CD14-positive monocyte (primary cell): ENCODE measurements around the gene CMTM4. TPM values are rescaled to one million over a fixed set of nuclear protein-coding genes. Genes with fewer than 3 reads are reported as not detected.

Source experiments
- DNase-seq, 3 donors: peaks; one replicate each; pipeline ENCODE4 v3.0.0-alpha.2; 2011 to 2022
- H2AFZ ChIP-seq: 2 replicates; pipeline ENCODE4 v1.6.0; 2012; ENCODE audit warnings: mild to moderate bottlenecking, low read depth, low read length, inconsistent platforms; ENCODE audit not compliant: insufficient read depth, poor library complexity, severe bottlenecking
- H3K27ac ChIP-seq, 2 donors: 1 replicate in 1 of 2; 2 replicates in 1 of 2; pipeline ENCODE4 v1.5.1; 2012 to 2013; ENCODE audit warnings: low read length in 2 of 2, control low read depth in 1 of 2, inconsistent platforms in 1 of 2, low read depth in 1 of 2, mild to moderate bottlenecking in 1 of 2
- H3K27me3 ChIP-seq, 2 donors: one replicate each; pipeline versions ENCODE4 v1.6.0 to v1.6.1; 2011 to 2013; ENCODE audit warnings: low read length in 2 of 2; ENCODE audit not compliant: control insufficient read depth in 2 of 2, insufficient read depth in 2 of 2
- H3K36me3 ChIP-seq, 2 donors: replicated peaks in 1 of 2; 1 replicate in 1 of 2; 2 replicates in 1 of 2; pipeline versions ENCODE4 v1.5.1 to v1.6.1; 2012 to 2013; ENCODE audit warnings: low read length in 2 of 2, control low read depth in 1 of 2, inconsistent platforms in 1 of 2, mild to moderate bottlenecking in 1 of 2; ENCODE audit not compliant: insufficient read depth in 2 of 2, control insufficient read depth in 1 of 2
- H3K4me1 ChIP-seq, 2 donors: 1 replicate in 1 of 2; 2 replicates in 1 of 2; pipeline versions ENCODE4 v1.5.1 to v1.6.1; 2012 to 2013; ENCODE audit warnings: low read length in 2 of 2, control low read depth in 1 of 2, inconsistent platforms in 1 of 2, mild to moderate bottlenecking in 1 of 2, moderate library complexity in 1 of 2; ENCODE audit not compliant: insufficient read depth in 2 of 2, control insufficient read depth in 1 of 2
- H3K4me2 ChIP-seq: replicated peaks from 2 replicates; pipeline ENCODE3; 2012; ENCODE audit warnings: low read length, moderate library complexity, mild to moderate bottlenecking; ENCODE audit not compliant: poor library complexity, severe bottlenecking; ENCODE audit errors: extremely low read depth
- H3K4me3 ChIP-seq, 3 experiments: fragments of 200-600 bp in 1 of 3; sonication (generic) in 1 of 3; replicated peaks in 1 of 3; 1 replicate in 2 of 3; 2 replicates in 1 of 3; pipeline ENCODE4 v1.5.1; 2011 to 2013; ENCODE audit warnings: low read length in 3 of 3, mild to moderate bottlenecking in 3 of 3, control low read depth in 2 of 3, low read depth in 2 of 3, inconsistent platforms in 1 of 3, moderate library complexity in 1 of 3
- H3K79me2 ChIP-seq: 2 replicates; pipeline ENCODE4 v1.6.0; 2012; ENCODE audit warnings: mild to moderate bottlenecking, control low read depth, inconsistent platforms, low read length, moderate library complexity; ENCODE audit not compliant: insufficient read depth
- H3K9ac ChIP-seq: 2 replicates; pipeline ENCODE4 v1.6.0; 2017; ENCODE audit warnings: low read length, mild to moderate bottlenecking; ENCODE audit not compliant: insufficient read depth, poor library complexity, severe bottlenecking
- H3K9me3 ChIP-seq, 2 donors: replicated peaks in 1 of 2; 1 replicate in 1 of 2; 2 replicates in 1 of 2; pipeline versions ENCODE4 v1.5.1 to v1.6.1; 2012 to 2013; ENCODE audit warnings: low read length in 2 of 2, control low read depth in 1 of 2; ENCODE audit not compliant: control insufficient read depth in 1 of 2, insufficient read depth in 1 of 2
- H4K20me1 ChIP-seq: 2 replicates; pipeline ENCODE4 v1.6.0; 2012; ENCODE audit warnings: mild to moderate bottlenecking, low read length, control low read depth, moderate library complexity; ENCODE audit not compliant: insufficient read depth
- H3K27ac Mint-ChIP-seq, 7 donors: one replicate each; pipeline ENCODE4 v1.8.0; 2020; ENCODE audit warnings: mild to moderate bottlenecking in 7 of 7, mixed read lengths in 7 of 7, moderate library complexity in 6 of 7, inconsistent platforms in 2 of 7
- H3K27me3 Mint-ChIP-seq, 3 donors: one replicate each; pipeline ENCODE4 v1.8.0; 2021 to 2022; ENCODE audit warnings: low read depth in 3 of 3, mild to moderate bottlenecking in 3 of 3, mixed read lengths in 3 of 3, moderate library complexity in 3 of 3, inconsistent platforms in 1 of 3
- H3K36me3 Mint-ChIP-seq, 2 donors: one replicate each; pipeline ENCODE4 v1.8.0; 2020; ENCODE audit warnings: mixed read lengths in 2 of 2, inconsistent platforms in 1 of 2, mild to moderate bottlenecking in 1 of 2
- H3K4me1 Mint-ChIP-seq: one replicate; pipeline ENCODE4 v1.8.0; 2020; ENCODE audit warnings: mild to moderate bottlenecking, mixed read lengths
- H3K4me3 Mint-ChIP-seq, 2 donors: one replicate each; pipeline ENCODE4 v1.8.0; 2020; ENCODE audit warnings: mild to moderate bottlenecking in 2 of 2, mixed read lengths in 2 of 2, moderate library complexity in 1 of 2
- H3K9me3 Mint-ChIP-seq, 7 donors: one replicate each; pipeline ENCODE4 v1.8.0; 2020 to 2022; ENCODE audit warnings: mixed read lengths in 7 of 7, mild to moderate bottlenecking in 6 of 7, moderate library complexity in 6 of 7, inconsistent platforms in 2 of 7
- WGBS: methylation state at CpG from one replicate; pipeline ENCODE4 v1.1.5; 2013; ENCODE audit warnings: missing lambda C conversion rate; ENCODE audit not compliant: insufficient coverage; 5-methylcytosine and 5-hydroxymethylcytosine counted together
- intact Hi-C, 2 donors: fragments of 100-400 bp; cut with micrococcal nuclease; formaldehyde crosslinking; loops; one replicate each; pipeline versions ENCODE4 v1.15.0 to v1.15.1; 2023
- polyA plus RNA-seq, 3 donors: library from polyadenylated mRNA; depleted of rRNA in 1 of 3; unstranded in 2 of 3; stranded (reverse) in 1 of 3; fragments of 300-500 nt in 2 of 3; fragments of >200 nt in 1 of 3; fragmentation: Illumina TruSeq in 2 of 3; gene quantifications; 1 replicate in 2 of 3; 2 replicates in 1 of 3; pipeline ENCODE4 v1.2.3, GENCODE V29; 2012 to 2021
- TF ChIP-seq, protein P1 (sequence below): fragments of 200-600 bp; IDR thresholded peaks from one replicate; pipeline ENCODE4 v1.8.0; 2022; ENCODE audit warnings: antibody characterized with exemption, mild to moderate bottlenecking

The CMTM4 gene
- polyA plus RNA-seq, 3 donors, result 0.41 to 21.2 (median 0.45) TPM

DNA sequence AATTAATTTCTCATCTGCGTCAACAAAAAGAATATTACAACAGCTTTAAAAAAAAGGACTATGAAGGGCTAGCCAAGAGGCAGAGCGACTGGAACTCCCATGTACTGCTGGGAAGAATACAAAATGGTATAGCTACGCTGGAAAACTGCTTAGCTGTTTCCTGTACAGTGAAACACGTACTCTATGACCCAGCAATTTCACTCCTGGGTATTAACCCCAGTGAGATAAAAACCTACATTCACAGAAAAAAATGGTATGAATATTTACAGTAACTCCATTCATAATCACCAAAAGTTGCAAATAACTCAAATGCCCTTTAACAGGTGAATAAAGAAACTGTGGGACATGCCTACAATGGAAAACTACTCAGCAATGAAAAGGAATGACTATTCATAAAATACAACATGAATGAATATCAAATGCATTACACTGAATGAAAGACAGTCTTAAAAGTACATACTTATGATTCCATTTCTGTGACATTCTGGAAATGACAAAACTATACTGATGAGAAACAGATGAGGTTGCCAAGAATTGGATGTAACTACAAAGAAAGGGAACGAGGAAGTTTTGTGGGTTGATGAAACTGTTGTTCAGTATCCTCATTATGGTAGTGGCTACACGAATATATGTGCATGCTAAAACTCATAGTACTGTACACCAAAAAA lies 27.6 kb downstream of the CMTM4 start:
- Histone ChIP-seq H3K9me3 (no peaks in the 10 kb centered on the region), H3K27ac (no peak overlapping the region), H4K20me1 (peaks cover 15% of the 10 kb centered on the region), H3K4me2 (no peak overlapping the region), H3K4me3 (no peak overlapping the region), H3K27me3 (no peaks in the 10 kb centered on the region), H3K36me3 (no peaks in the 10 kb centered on the region), H3K4me1 (peaks cover 3 to 12% of the 10 kb centered on the region in 2 donors), H3K9ac (no peak overlapping the region), H3K79me2 (peaks cover 66% of the 10 kb centered on the region), H2AFZ (no peak overlapping the region)
- TF ChIP-seq, protein P1, sequence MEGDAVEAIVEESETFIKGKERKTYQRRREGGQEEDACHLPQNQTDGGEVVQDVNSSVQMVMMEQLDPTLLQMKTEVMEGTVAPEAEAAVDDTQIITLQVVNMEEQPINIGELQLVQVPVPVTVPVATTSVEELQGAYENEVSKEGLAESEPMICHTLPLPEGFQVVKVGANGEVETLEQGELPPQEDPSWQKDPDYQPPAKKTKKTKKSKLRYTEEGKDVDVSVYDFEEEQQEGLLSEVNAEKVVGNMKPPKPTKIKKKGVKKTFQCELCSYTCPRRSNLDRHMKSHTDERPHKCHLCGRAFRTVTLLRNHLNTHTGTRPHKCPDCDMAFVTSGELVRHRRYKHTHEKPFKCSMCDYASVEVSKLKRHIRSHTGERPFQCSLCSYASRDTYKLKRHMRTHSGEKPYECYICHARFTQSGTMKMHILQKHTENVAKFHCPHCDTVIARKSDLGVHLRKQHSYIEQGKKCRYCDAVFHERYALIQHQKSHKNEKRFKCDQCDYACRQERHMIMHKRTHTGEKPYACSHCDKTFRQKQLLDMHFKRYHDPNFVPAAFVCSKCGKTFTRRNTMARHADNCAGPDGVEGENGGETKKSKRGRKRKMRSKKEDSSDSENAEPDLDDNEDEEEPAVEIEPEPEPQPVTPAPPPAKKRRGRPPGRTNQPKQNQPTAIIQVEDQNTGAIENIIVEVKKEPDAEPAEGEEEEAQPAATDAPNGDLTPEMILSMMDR, result no peak
- no peaks in the 10 kb centered on the region for H3K9me3 Mint-ChIP-seq
- DNase-seq, result no peak
- H3K4me1 Mint-ChIP-seq, result peaks cover 16% of the 10 kb centered on the region
- WGBS, result 40% methylated on average over 2 of the region's 6 CpGs
- intact Hi-C loops, result loop anchor here in 1 of 2 donors (10.0 kb wide), 1 partner anchor 46 kb away; no protein-coding TSS in a partner anchor
- peaks cover 0 to 11% of the 10 kb centered on the region in 2 donors for H3K36me3 Mint-ChIP-seq
- no peak overlapping the region for H3K27ac Mint-ChIP-seq
- no peak overlapping the region for H3K4me3 Mint-ChIP-seq
- H3K27me3 Mint-ChIP-seq, result peaks cover 0 to 2% (median 0%) of the 10 kb centered on the region in 3 donors

DNA sequence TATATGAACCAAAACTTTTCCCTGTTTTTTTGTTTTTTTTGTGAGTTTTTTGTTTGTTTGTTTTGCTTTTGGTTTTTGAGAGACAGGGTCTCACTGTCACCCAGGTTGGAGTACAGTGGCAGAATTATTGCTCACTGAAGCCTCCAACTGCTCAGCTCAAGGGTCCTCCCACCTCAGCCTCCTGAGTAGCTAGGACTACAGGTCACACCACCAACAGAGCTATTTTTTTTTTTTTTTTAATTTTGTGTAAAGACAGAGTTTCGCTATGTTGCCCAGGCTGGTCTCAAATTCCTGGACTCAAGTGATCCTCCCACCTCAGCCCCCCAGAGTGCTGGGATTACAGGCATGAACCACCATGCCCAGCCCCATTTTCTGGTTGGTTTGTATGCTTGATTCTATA lies 28.6 kb downstream of the CMTM4 start:
- Histone ChIP-seq H3K9ac (no peak overlapping the region), H3K4me2 (no peak overlapping the region), H3K27me3 (no peaks in the 10 kb centered on the region), H3K27ac (no peak overlapping the region), H3K4me1 (peaks cover 3 to 12% of the 10 kb centered on the region in 2 donors), H3K79me2 (peaks cover 63% of the 10 kb centered on the region), H3K4me3 (no peak overlapping the region), H2AFZ (no peak overlapping the region), H4K20me1 (peaks cover 8% of the 10 kb centered on the region), H3K36me3 (no peaks in the 10 kb centered on the region), H3K9me3 (no peaks in the 10 kb centered on the region)
- TF ChIP-seq, protein P1, result no peak
- H3K27me3 Mint-ChIP-seq, result no peaks in the 10 kb centered on the region
- peak overlapping the region in 1 of 7 donors; percentile 12 for H3K27ac Mint-ChIP-seq
- H3K9me3 Mint-ChIP-seq, result no peaks in the 10 kb centered on the region
- H3K4me3 Mint-ChIP-seq, result no peak overlapping the region
- WGBS, result no CpG with 5 or more reads among the region's 1 CpG
- peaks cover 0 to 8% of the 10 kb centered on the region in 2 donors for H3K36me3 Mint-ChIP-seq
- intact Hi-C loops, result loop anchor here in 1 of 2 donors (10.0 kb wide), 1 partner anchor 47 kb away; no protein-coding TSS in a partner anchor
- peaks cover 14% of the 10 kb centered on the region for H3K4me1 Mint-ChIP-seq
- DNase-seq, result no peak
